ENCODE data around the gene SLC35E3. TPM values are rescaled to one million over a fixed set of nuclear protein-coding genes. Genes with fewer than 3 reads are reported as not detected.

The SLC35E3 gene
- total RNA-seq (2022; extraction: Qiagen RNA extraction) = 8.4 to 18.8 TPM (median 15.7 TPM) in 5 replicates

GRCh38 chr12:68745904-68746571 is at the start of gene SLC35E3:
Gene SLC35E3, plus strand, starts transcription at chr12:68746176. Its CDS starts 202 bp downstream, at chr12:68746378.

GRCh38 chr12:68807576-68808387 is 61.8 kb downstream of the SLC35E3 start, which contains the start of gene MDM2:
Gene MDM2, plus strand, starts transcription at chr12:68808177. Its CDS starts 301 bp downstream, at chr12:68808478.

Other genes starting within 250 kb of the SLC35E3 start
- gene RAP1B, start 135.3 kb upstream of the SLC35E3 start, total RNA-seq (2022; extraction: Qiagen RNA extraction) = 173 to 243 TPM (median 178 TPM) in 5 replicates
- 54.9 to 80.9 TPM (median 63.4 TPM) in 5 replicates for gene NUP107, start 59.2 kb upstream of the SLC35E3 start, total RNA-seq (2022; extraction: Qiagen RNA extraction)
- 53.3 to 61.4 TPM (median 55.4 TPM) in 5 replicates for gene MDM2, start 62.0 kb downstream of the SLC35E3 start, total RNA-seq (2022; extraction: Qiagen RNA extraction)
- 5.5 to 7.4 TPM (median 5.7 TPM) in 5 replicates for gene CPM, start 187.0 kb downstream of the SLC35E3 start, total RNA-seq (2022; extraction: Qiagen RNA extraction)